HG03354 (cell line): ENCODE measurements around the gene TMEM145.

Source experiments
- ATAC-seq: cut with Tn5 transposase; IDR thresholded peaks from one replicate; pipeline ENCODE4 v1.9.1; 2021; ENCODE audit warnings: mild to moderate bottlenecking; ENCODE audit not compliant: unreplicated experiment, poor library complexity, severe bottlenecking

TMEM145 gene

DNA sequence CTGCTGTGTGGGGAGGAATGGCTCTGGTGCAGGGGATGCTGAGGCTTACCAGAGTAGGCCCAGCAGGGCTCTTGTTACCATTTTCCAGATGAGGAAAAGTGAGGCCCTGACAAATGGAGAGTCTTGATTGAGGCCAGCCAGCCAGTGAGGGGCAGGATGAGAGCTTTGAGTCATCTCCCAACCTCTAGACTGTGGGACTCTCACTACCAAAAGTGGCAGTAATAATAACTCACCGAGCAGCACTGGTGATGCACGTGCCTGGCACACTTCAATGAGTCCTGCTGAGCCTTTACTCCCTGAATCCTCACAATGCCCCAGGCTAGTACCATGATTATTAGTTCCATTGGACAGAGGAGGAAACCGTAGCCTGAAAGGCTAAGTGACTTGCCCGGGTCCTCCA is 36.3 kb upstream of the TMEM145 start:
- ATAC-seq = no peak

DNA sequence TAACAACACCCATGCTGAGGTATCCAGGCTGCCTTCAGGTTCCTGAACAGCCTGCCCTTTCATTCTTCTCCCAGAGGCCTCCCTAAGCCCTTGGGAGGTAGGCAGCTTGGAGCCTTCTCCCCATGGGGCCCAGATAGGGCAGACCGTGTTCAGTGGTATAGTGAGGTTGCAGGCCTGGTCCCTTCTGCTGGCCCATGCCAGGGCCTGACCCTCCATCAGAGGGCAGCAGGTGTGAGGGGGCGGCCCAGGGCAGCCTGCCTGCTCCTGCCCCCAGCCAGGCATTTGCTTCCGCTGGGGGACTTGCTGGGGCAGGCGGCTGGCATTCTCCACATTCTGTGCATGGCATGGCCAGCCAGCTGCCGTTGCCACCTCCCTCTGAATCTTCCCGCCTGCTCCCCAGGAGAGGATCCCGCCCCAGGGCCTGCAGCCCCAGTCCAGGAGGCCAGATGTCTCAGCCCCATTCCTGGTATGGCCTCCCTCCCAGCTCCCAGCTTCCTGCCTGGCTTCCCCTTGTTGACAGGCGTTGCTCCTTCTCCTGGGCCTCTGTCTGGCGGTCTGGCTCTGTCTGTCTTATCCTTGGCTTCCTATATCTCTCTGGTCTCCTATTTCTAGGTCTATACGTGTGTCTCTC is 35.2 kb upstream of the TMEM145 start:
- no peak for ATAC-seq

DNA sequence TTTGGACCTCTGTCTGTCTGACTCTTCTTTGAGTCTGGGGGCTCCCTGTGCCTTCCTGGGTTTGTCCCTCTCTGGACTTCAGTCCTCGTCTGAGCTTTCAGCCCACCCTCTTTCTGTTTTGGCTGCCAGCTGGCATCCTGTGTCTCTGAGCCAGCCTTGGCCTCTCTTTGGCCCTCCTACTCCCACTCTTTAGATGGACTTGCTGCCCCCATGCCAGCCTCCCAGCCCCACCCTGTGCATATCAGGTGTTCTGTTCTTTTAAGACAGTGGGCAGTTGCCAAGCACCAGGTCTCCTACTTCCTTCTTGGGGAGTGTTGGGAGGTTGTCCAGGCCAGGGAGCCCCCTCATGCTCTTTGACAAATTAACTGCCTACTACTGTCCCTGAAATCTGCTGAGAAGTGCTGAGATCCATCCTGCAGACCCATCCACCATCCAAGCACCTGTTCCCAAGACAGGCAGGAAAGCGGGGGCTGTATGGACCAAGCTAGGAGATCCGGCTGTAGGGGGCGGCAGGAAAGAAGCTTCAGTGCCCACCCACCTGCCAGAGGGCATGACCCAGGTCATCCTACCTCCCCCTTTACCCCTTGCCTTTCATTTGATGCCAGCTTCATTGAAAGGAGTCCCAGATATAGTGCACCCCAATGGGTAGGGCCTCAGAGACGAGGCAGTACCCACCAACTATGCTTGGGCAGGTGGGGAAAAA is 34.5 kb upstream of the TMEM145 start:
- no peak for ATAC-seq

DNA sequence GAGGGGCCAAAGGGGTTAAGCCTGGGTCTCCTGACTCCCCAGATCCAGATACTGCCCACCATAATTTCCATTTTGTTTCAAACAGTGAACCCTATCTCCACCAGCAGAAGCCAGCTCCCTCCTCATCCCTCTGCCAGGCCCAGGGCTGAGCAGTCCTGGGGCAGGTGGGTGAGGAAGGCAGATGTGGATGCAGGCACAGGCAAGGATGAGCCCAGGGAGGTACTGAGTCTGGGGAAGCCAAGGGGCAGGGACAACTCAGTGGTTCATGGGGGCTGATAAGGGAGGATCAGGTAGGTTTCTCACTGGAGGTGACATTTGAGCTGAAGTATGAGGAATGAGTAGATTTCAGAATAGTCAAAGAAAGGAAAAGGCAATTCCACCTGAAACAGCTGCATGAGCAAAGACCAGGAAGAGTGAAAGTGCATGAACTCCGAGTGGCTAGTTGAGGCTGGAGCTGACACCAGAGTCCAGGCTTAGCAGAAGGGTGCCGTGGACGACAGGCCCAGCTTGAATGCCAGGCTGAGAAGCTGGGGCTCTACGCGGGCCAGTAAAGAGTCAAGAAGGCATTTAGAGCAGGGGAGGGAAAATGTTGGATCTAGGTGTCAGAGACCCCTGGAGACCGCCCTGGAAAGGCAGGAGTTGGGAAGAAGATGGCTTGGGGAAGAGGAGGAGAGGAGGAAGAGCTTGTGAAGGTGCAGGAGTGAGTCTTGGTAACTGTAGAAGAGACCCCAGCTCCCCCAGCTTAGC is 33.8 kb upstream of the TMEM145 start:
- ATAC-seq = no peak

DNA sequence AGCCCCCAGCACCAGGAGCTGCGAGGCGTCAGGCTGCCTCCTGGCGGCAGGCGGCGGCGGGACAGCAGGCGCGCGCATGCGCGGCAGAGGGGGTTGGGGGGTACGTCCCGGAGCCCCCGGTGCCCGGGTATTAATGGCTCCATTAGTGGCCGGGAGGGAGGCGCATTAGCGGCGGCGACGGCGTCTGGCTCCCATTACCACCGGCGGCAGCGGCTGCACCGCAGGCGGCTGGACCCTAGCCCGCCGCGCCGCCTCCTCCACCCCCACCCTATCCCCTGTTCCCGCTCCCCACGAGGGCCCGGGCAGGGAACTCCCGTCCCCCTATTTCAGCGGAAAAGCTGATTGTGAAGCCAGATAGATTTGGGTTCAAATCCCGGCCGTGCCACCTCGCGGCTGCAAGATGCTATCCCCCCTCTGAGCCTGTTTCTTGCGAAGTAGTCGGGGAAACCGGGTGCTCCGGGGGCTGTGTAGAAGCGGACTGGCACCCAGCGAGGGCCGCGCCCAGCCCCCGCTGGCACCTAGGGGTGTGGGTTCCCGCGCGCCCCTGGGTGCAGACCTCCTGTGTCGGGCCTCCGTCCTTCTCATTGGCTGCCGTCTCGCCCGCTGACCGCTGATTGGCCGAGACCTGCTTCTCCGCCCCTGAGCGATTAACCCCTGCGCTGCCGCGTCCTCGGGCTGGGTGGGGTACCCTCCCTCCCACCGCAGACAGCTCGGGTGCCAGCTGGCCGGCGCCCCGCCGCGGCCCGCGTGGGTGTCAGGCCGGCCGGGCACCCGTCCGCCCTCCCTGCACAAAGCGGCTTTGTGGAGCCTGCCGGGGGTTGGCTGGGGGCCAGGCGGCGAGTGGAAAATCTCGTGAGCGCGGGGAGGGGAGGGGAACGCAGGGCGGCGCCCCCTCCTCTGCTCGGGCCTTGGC is 33.0 kb upstream of the TMEM145 start:
- peak; percentile 40 for ATAC-seq

DNA sequence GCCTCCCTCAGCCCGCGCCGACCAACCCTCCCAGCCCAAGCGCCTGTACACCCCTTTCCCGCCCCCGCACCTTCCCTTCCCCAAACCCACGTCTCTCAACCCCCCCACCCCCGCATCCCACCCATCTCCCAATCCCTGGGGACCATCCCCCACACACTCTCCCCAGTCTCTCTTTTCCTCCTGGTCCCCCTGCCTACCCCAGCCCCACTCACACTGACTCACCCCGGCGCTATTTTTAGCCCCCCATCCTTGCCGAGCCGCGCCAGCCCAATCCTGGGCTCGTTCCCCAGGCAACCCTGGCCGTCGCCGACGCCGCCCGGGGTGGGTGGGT is 32.3 kb upstream of the TMEM145 start:
- ATAC-seq = no peak

DNA sequence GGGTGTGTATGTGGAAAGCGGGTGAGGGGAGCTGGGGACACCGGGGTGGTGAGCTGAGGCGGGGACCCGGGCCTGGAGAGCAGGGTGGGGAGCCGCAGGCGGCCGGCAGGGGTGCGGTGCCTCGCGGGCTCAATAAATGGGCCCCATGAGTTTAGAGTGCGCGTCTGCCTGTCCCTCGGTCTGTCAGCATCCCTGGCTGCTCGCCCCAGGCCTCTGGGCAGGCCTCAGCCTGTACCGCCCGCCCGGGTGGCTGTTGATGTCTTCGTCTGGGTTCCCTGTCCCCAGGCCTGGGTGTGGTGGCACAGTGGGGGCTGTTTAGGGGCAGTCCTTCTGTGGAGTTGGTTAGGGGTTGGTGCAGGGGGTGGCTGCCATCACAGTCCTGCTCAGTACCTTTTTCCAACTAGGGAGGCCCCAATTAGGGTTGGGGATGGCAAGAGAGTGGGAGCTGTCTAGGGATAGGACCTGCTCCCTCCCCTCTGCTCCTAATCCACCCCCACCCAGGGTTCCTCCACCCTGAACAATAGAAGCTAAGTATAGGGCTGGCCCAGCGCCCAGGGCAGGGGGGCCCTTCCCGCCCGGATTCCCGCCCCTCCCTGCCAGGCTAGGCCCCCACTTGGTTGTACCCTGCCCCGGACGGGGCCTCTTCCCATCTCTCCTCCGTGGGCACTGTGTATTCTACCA is 31.8 kb upstream of the TMEM145 start:
- no peak for ATAC-seq

DNA sequence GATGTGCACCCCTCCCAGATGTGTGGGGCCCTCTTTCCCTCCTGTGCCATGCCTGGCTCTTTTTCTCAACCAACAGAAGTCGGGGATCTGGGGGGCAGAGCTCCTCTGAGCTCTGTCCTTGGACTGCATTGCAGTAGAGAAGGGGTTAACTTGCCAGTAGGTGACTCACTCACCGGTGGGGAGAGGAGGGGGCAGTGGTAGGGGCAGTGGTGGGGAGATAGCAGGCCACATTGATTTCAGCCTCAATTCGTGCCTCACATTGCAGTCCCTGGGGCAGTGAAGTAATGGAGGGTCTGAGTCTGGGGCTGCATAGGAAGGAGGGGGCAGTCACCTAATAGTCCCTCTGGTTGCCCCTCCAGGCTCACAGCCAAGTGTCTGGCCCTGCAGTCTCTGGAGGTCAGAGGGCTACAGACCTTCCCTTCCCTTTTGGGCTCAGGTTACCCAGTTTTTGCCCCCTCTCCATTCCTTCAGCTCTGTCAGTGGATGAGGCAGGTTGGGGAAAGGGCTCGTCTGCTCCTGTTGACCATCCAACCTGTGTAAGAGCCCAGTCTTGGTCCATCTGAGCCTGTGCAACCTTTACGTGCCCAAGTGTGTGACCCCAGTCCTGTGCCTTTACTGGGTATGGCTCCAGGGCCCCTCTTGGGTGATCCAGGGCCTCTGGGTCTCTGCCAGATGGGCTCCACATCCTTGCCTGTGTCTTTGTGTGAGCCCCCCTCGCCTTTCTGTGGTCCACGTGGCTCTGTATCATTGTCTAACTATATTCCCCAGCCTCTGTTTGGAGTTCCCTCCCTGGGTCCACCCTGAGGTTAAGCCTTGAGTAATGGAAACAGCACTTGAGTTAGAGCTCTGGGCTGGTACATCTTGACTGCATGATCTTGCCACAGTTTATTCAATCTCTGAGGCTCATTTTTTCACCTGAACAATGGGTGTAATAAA is 31.0 kb upstream of the TMEM145 start:
- no peak for ATAC-seq

DNA sequence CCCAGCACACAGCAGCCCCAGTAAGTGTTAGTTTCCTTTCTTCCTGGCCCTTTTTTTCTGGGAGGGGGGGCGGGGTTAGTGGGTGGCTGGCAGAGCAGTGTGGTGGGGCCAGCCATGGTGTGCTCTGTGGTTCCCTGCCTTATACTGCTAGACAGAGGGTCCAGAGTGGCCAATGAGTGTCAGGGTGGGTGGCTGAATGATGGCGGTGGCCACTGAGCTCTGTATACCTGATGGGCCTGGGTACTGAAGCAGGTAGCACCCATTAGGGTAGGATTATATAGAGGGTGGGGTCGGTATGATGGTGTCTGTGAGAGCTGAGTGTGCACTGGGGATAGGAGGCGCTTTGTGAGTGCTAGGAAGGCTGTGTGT is 30.3 kb upstream of the TMEM145 start:
- ATAC-seq = no peak

DNA sequence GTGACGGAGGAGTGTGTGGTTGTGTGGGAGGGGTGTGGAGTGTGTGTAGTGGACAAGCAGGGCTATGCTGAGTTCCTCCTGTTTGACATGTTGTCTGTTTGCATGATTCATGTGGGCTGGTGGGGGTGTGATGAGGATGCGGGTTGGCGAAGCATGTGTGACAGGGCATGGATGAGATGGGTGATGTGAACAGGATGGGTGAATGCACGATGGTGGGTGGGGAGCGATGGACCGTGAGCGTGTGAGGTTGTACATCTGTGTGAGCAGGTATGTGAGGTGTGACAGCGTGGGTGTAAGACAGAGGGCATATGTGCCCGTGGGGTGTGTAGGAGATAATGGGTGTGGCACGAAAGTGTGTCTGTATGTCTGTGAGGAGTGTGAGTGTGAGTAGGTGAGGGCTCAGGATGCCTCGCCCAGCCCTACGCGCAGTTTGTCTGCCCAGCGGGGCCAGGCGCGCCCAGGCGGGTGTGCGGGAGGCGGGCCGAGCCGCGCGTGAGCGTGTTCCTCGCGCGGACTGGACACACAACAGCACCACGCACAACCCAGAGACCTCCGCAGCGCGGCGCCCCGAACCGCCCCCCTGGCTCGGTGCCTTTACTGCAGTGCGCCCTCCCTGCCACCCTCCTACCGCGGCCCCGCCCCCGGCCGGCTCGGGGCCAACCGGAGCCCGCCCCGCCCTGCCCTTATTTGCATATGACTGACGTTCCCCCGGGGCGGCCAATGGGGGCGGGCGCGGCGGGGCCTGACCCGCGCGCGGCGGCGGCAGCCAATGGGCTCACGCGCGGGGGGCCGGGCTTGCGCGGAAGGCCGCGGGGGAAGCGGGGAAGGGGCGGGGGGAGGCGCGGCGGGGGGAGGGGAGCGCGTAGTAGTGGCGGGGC is 29.7 kb upstream of the TMEM145 start:
- peak; percentile 44 for ATAC-seq

DNA sequence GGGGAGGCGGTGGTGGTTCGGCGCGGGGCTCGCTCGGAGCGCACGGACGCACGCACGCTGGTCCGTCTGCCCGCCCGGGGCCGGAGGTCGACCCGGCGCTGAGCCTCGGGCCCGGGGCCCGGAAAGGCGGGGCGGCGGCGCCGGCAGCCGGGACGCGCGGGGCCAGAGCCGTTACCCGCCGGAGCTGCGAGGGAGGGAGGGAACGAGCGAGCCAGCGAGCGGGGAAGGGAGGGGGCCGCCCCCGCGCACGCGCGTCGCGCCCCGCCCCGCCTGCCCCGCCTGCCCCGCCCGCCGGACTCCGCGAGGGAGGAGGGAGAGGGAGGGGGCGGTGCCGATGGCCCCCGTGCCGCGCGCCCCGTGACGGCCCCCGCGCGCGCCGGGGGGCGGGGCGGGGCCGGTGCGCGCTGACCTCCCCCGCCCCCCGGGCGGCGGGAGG is 29.0 kb upstream of the TMEM145 start:
- peak; percentile 30 for ATAC-seq

DNA sequence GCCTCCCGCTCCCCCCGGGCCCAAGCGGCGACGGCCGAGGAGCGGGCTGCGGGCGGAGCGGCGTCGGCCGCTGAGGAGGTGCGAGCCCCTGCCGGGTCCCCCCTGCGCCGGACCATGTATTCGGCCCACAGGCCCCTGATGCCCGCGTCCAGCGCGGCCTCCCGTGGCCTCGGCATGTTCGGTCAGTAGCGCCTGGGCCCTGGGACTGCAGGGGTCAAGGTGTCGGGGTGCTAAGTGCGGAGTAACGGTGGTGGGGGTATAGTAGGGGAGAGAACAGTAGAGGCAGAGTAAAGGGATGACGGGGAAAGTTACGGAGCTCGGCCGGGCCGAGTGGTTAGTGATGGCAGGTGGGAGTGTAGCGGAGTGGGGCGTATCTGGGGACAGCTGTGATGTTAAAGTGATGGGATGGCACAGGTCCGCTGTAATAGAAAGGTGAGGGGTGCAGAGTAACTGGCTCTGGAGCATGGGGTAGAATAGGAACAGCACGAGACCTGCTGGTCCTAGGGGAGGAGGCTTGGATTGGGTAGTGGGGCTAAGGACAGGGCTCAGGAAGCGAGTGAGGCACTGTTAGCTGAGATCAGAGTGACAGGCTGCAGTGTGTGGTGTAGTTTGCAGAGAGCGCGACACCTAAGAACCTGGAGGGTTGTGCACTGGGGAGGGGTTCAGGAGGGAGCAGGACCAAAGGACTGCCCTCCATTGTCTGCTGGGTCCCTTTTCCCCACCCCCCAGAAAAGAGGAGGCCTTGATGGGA is 28.3 kb upstream of the TMEM145 start:
- no peak for ATAC-seq

DNA sequence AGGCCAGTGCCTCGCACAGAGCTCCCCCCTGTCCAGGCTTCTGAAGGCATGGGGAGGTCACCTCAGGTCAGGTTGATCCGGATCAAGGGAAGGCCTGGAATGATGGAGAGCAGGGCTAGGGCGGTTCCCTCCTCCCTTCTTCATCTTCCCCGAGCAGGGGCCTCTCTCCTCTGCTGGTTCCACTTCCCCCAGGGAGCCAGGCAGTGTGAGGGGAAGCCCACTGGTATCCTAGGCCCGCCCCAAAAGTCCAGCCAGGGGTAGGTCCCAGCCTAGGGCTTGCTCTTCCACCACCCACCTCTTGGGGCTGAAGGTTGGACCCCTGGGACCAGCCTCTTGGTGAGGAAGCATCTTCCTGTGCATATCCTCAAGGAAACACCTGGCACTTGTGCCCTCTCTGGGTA is 27.6 kb upstream of the TMEM145 start:
- no peak for ATAC-seq

DNA sequence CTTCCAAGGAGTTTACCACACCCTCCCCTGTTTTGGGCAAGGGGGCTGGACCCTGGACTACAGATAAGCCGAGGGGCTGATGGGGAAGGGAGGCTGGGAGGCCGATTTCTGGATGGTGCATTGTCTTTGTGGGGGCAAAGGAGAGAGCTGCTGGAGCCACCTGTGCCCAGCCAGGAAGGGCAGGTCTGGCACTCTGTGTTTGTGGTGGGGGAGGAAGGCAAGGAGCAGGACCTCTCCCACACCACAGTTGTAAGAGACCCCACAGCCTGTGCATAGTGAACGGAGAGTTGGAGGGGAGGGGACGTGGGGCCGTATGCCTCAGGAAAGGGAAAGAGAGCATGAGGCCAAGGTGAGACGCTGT is 27.1 kb upstream of the TMEM145 start:
- no peak for ATAC-seq

DNA sequence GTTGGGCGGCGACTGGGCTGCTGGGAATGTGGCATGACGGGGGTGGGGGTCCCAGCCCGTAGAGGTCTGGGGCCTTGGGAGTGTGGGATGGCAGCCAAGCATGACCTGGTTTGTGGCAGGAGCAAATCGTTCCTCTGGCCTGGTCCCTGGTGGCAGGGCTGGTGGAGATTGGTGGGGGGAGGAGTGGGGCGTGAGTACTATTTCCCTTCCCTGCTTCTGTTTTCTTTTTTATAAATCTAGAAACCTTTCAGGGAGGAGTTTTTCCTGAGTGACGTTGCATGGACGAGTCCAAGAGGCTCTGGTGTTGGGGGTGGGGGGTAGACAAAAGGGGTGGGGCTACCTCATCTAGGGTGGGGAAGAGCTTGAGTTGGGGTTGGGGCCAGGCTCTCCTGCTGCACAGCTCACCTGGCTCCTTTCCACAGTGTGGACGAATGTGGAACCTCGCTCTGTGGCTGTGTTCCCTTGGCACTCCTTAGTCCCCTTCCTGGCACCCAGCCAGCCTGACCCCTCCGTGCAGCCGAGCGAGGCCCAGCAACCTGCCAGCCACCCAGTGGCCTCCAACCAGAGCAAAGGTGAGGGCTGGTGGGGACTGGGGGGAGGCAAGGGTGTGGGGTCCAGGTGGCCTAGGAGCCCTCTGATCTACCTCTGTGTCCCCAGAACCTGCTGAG is 26.6 kb upstream of the TMEM145 start:
- no peak for ATAC-seq

DNA sequence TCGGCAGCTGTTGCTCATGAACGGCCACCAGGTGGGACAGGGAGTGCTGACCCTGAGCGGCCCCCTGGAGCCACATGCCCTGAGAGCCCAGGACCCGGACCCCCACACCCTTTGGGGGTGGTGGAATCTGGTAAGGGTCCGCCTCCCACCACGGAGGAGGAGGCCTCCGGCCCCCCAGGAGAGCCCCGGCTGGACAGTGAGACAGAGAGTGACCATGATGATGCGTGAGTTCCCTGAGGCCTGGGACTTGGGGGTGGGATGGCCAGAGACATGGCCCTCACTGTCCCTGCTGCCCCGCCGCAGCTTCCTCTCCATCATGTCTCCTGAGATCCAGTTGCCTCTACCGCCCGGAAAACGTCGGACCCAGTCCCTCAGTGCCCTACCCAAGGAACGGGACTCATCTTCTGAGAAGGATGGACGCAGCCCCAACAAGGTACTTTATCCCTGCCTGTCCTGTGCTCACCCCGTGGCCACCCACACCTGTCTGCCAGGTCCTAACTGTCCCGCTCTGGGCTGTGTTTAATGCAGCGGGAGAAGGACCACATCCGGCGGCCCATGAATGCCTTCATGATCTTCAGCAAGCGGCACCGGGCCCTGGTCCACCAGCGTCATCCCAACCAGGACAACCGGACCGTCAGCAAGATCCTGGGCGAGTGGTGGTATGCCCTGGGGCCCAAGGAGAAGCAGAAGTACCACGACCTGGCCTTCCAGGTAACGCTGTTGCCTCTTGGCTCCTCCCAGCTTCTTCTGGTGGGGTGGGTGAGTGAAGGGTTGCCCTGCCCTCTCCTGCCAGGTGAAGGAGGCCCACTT is 25.9 kb upstream of the TMEM145 start:
- ATAC-seq = no peak
